IMR-90 (cell line): ENCODE data around the gene NTN4. TPM values are rescaled to one million over a fixed set of nuclear protein-coding genes. Genes with fewer than 3 reads are reported as not detected.
A peak's percentile ranks its signal among the peaks of the same experiment; 100 is the strongest.
"Not testable (repeated sequence)": the region's sequence is repeated elsewhere in the genome, so short reads cannot be mapped to it uniquely, and the experiment has no call there.

Experiments
- ATAC-seq: fragments of 200-7000 bp; cut with Tn5 transposase; 2 replicates; pipeline ENCODE4 v1.9.1; 2020; ENCODE audit warnings: low read depth, mild to moderate bottlenecking, moderate library complexity
- BruUV-seq: library from RNA; stranded (reverse); fragments of 400-500 nt; replicated peaks from 2 replicates; lab custom pipeline; 2021; lab: Mats Ljungman, UMichigan
- CTCF ChIA-PET: fragments of 300-600 bp; formaldehyde crosslinking; extraction: SDS; loops from one replicate; lab custom pipeline; 2021; ENCODE audit warnings: antibody characterized with exemption; lab: Yijun Ruan, JAX
- POLR2A ChIA-PET: fragments of 300-600 bp; sonication (Branson Sonifier 250); formaldehyde crosslinking; loops from one replicate; lab custom pipeline; 2022; ENCODE audit warnings: antibody characterized with exemption; ENCODE audit not compliant: unreplicated experiment; lab: Charles Lee
- DNase-seq: peaks from one replicate; pipeline ENCODE4 v3.0.0; 2013
- H2AFZ ChIP-seq: replicated peaks from 2 replicates; pipeline ENCODE3; 2013; ENCODE audit warnings: low read length, mild to moderate bottlenecking; ENCODE audit not compliant: poor library complexity
- H2AK5ac ChIP-seq: 2 replicates; pipeline ENCODE4 v1.6.1; 2013; ENCODE audit warnings: low read depth, low read length, inconsistent platforms
- H2AK9ac ChIP-seq: replicated peaks from 2 replicates; pipeline ENCODE3; 2013; ENCODE audit warnings: mild to moderate bottlenecking, low read depth, low read length, moderate library complexity; ENCODE audit not compliant: poor library complexity
- H2BK120ac ChIP-seq: 2 replicates; pipeline ENCODE4 v1.6.1; 2013; ENCODE audit warnings: low read depth, low read length, inconsistent platforms
- H2BK15ac ChIP-seq: 3 replicates; pipeline ENCODE4 v1.6.1; 2013; ENCODE audit warnings: low read depth, low read length, inconsistent platforms
- H2BK20ac ChIP-seq: 2 replicates; pipeline ENCODE4 v1.6.1; 2013; ENCODE audit warnings: low read depth, mild to moderate bottlenecking, inconsistent platforms, low read length, moderate library complexity
- H2BK5ac ChIP-seq: 2 replicates; pipeline ENCODE4 v1.6.1; 2013; ENCODE audit warnings: mild to moderate bottlenecking, low read depth, low read length, inconsistent platforms; ENCODE audit not compliant: poor library complexity, severe bottlenecking
- H3K14ac ChIP-seq: replicated peaks from 2 replicates; pipeline ENCODE4 v1.6.1; 2013; ENCODE audit warnings: low read depth, low read length, inconsistent platforms
- H3K18ac ChIP-seq: 2 replicates; pipeline ENCODE4 v1.6.1; 2013; ENCODE audit warnings: low read depth, low read length, control low read depth
- H3K23ac ChIP-seq: 2 replicates; pipeline ENCODE4 v1.6.1; 2013; ENCODE audit warnings: low read depth, low read length, inconsistent platforms
- H3K27ac ChIP-seq: 2 replicates; pipeline ENCODE4 v1.5.1; 2013; ENCODE audit warnings: mild to moderate bottlenecking, control low read depth, low read length; ENCODE audit not compliant: insufficient read depth
- H3K27me3 ChIP-seq: 2 replicates; pipeline ENCODE4 v1.6.1; 2013; ENCODE audit warnings: low read length; ENCODE audit not compliant: control insufficient read depth, insufficient read depth
- H3K36me3 ChIP-seq: 2 replicates; pipeline ENCODE4 v1.6.1; 2013; ENCODE audit warnings: low read length, mixed read lengths; ENCODE audit not compliant: control insufficient read depth, insufficient read depth
- H3K4ac ChIP-seq: 2 replicates; pipeline ENCODE4 v1.6.1; 2013; ENCODE audit warnings: low read depth, low read length, inconsistent platforms
- H3K4me1 ChIP-seq: 2 replicates; pipeline ENCODE4 v1.6.1; 2013; ENCODE audit warnings: low read length, mixed read lengths; ENCODE audit not compliant: control insufficient read depth, insufficient read depth
- H3K4me2 ChIP-seq: 2 replicates; pipeline ENCODE4 v1.6.1; 2013; ENCODE audit warnings: low read depth, mild to moderate bottlenecking, control low read depth, low read length, moderate library complexity
- H3K4me3 ChIP-seq: 2 replicates; pipeline ENCODE4 v1.5.1; 2013; ENCODE audit warnings: low read depth, mild to moderate bottlenecking, control low read depth, low read length, moderate library complexity; ENCODE audit not compliant: insufficient read depth
- H3K56ac ChIP-seq: 2 replicates; pipeline ENCODE4 v1.6.1; 2013; ENCODE audit warnings: low read length, inconsistent platforms; ENCODE audit not compliant: insufficient read depth; ENCODE audit errors: extremely low read depth
- H3K79me1 ChIP-seq, 2 experiments: 2 replicates each; pipeline ENCODE4 v1.6.1; 2013; ENCODE audit warnings: low read length in 2 of 2, inconsistent platforms in 1 of 2, low read depth in 1 of 2
- H3K9ac ChIP-seq: 2 replicates; pipeline ENCODE4 v1.6.1; 2013; ENCODE audit warnings: low read depth, low read length, control low read depth
- H3K9me1 ChIP-seq: 2 replicates; pipeline ENCODE4 v1.6.1; 2013; ENCODE audit warnings: low read length, inconsistent platforms; ENCODE audit not compliant: insufficient read depth
- H3K9me3 ChIP-seq: 2 replicates; pipeline ENCODE4 v1.6.1; 2013; ENCODE audit warnings: low read length; ENCODE audit not compliant: control insufficient read depth, insufficient read depth
- H4K20me1 ChIP-seq: 2 replicates; pipeline ENCODE4 v1.6.1; 2013; ENCODE audit warnings: low read length, inconsistent platforms; ENCODE audit not compliant: insufficient read depth
- H4K5ac ChIP-seq: 2 replicates; pipeline ENCODE4 v1.6.1; 2013; ENCODE audit warnings: mild to moderate bottlenecking, low read depth, low read length, control low read depth
- H4K8ac ChIP-seq, 2 experiments: 2 replicates each; pipeline ENCODE4 v1.6.1; 2013; ENCODE audit warnings: low read depth in 2 of 2, low read length in 2 of 2, control low read depth in 1 of 2, inconsistent platforms in 1 of 2
- H4K91ac ChIP-seq: 2 replicates; pipeline ENCODE4 v1.6.1; 2013; ENCODE audit warnings: low read depth, low read length, inconsistent platforms; ENCODE audit not compliant: insufficient read depth
- WGBS, 2 experiments: methylation state at CpG; one replicate each; pipeline versions ENCODE4 v1.1.5 to v1.1.7; 2013; ENCODE audit warnings: missing lambda C conversion rate in 2 of 2; ENCODE audit not compliant: insufficient read length in 1 of 2; ENCODE audit errors: extremely low coverage in 2 of 2; 5-methylcytosine and 5-hydroxymethylcytosine counted together
- dilution Hi-C: fragments of 300-500 bp; cut with HindIII; formaldehyde crosslinking; loops from one replicate; pipeline ENCODE4 v1.14.3; 2018; ENCODE audit warnings: low sequenced_read_pairs; ENCODE audit not compliant: unreplicated experiment
- in situ Hi-C: fragments of 300-500 bp; cut with MboI; formaldehyde crosslinking; loops from 3 replicates; pipeline ENCODE4 v1.14.3; 2019; ENCODE audit warnings: low sequenced_read_pairs, inconsistent platforms, mixed read lengths
- intact Hi-C: fragments of 100-400 bp; cut with micrococcal nuclease; formaldehyde crosslinking; loops from 2 replicates; pipeline ENCODE4 v1.10.0; 2022
- polyA plus RNA-seq, 3 experiments: library from polyadenylated mRNA; depleted of rRNA; stranded (reverse); fragments of >200 nt; gene quantifications; 2 replicates each; pipeline ENCODE4 v1.2.3, GENCODE V29; 2012; ENCODE audit warnings: low replicate concordance in 1 of 3
- total RNA-seq: library from RNA; depleted of rRNA; stranded (reverse); fragments of >200 nt; gene quantifications from 2 replicates; pipeline ENCODE4 v1.2.3, GENCODE V29; 2012

The NTN4 gene
- total and polyA plus RNA-seq, 2 of the 4 experiments (the other 2 are of a cell fraction): 54.6 to 56.6 TPM

DNA sequence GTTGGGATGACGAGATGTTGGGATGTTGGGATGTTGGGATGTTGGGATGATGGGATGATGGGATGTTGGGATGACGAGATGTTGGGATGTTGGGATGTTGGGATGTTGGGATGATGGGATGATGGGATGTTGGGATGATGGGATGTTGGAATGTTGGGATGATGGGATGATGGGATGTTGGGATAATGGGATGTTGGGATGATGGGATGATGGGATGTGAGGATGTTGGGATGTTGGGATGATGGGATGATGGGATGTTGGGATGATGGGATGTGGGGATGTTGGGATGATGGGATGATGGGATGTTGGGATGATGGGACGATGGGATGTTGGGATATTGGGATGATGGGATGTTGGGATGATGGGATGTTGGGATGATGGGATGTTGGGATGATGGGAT, 135.9 kb downstream of the NTN4 start:
- in situ Hi-C loops, ATAC-seq, H3K79me1 ChIP-seq, H2AK9ac ChIP-seq, H3K9me1 ChIP-seq, H2AFZ ChIP-seq, dilution Hi-C loops, H3K27me3 ChIP-seq, BruUV-seq, H3K4me3 ChIP-seq, DNase-seq, H3K4me2 ChIP-seq, H3K9me3 ChIP-seq, intact Hi-C loops, H3K9ac ChIP-seq, H3K36me3 ChIP-seq, CTCF ChIA-PET, H4K20me1 ChIP-seq: not testable (repeated sequence)
- peak overlapping the region; percentile 81 for H3K56ac ChIP-seq
- H2BK15ac ChIP-seq: peak overlapping the region; percentile 76; the same call in 2 of the 3 replicates
- H4K91ac ChIP-seq: peak overlapping the region; percentile 98
- peak overlapping the region; percentile 99 for H2BK20ac ChIP-seq
- POLR2A ChIA-PET: interaction anchor here (0.5 kb wide), 1 partner anchor 41 kb away, joined by 4 read pairs; no protein-coding TSS in a partner anchor
- peak overlapping the region; percentile 99 for H3K27ac ChIP-seq
- peak overlapping the region; percentile 100 for H2BK5ac ChIP-seq
- H3K4ac ChIP-seq: peak overlapping the region; percentile 99
- H3K4me1 ChIP-seq: peaks cover 11% of the 10 kb centered on the region
- H3K23ac ChIP-seq: peak overlapping the region; percentile 98
- H3K14ac ChIP-seq: peak overlapping the region; percentile 92
- H2BK120ac ChIP-seq: peak overlapping the region; percentile 99
- H4K5ac ChIP-seq: peak overlapping the region; percentile 93
- peak overlapping the region; percentile 100 for H2AK5ac ChIP-seq
- WGBS, 2 experiments: 89 to 100% methylated on average over 2 to 3 of the region's 3 CpGs
- H3K18ac ChIP-seq: peak overlapping the region; percentile 95
- peak overlapping the region; percentile 24 to 94; a peak in 3 of 4 replicates for H4K8ac ChIP-seq
